RWPE1 (cell line): ENCODE results near the gene MYL12A.

Experiments used
- CTCF ChIA-PET: fragments of 350-600 bp; sonication (Branson Sonifier 250); formaldehyde crosslinking; extraction: SDS; loops from one replicate; lab custom pipeline; 2021; lab: Yijun Ruan, JAX
- POLR2A ChIA-PET: fragments of 400-600 bp; formaldehyde crosslinking; extraction: SDS; loops from one replicate; lab custom pipeline; 2020; ENCODE audit warnings: antibody characterized with exemption; ENCODE audit not compliant: low non-redundant PET; lab: Yijun Ruan, JAX
- DNase-seq: peaks from one replicate; pipeline ENCODE4 v3.0.0; 2012; ENCODE audit warnings: low spot score
- H3K27ac ChIP-seq: fragments of 450-650 bp; 2 replicates; pipeline ENCODE4 v1.5.1; 2017
- CTCF ChIP-seq: fragments of 450-650 bp; conservative IDR thresholded peaks from 2 replicates; pipeline ENCODE4 v1.5.1; 2017; ENCODE audit warnings: low read depth, mild to moderate bottlenecking

Gene MYL12A

DNA sequence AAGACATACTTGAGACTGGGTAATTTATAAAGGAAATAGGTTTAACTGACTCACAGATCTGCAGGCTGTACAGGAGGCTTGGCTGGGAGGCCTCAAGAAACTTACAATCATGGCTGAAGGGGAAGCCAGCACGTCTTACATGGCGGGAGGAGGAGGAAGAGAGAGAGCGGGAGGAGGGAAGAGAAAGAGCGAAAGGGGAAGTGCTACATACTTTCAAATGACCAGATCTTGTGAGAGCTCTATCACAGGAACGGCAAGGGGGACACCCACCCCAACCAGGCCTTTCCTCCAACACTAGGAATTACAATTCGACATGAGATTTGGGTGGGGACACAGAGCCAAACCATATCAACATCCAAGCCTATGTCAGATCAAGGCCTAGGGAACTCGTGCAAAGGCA is 38.6 kb downstream of the MYL12A start:
- POLR2A ChIA-PET: no interaction called here
- DNase-seq: no peak
- H3K27ac ChIP-seq: no peak overlapping the region
- CTCF ChIA-PET: interaction anchor here (0.6 kb wide), 1 partner anchor 162 kb away, joined by 3 read pairs; no protein-coding TSS in a partner anchor
- TF ChIP-seq CTCF: no peak

GRCh38 chr18:3293196-3293951 is 45.8 kb downstream of the MYL12A start:
- DNase-seq: no peak
- CTCF ChIA-PET: interaction anchor here (1.1 kb wide), 1 partner anchor 161 kb away, joined by 3 read pairs; no protein-coding TSS in a partner anchor
- TF ChIP-seq CTCF: no peak
- POLR2A ChIA-PET: no interaction called here
- H3K27ac ChIP-seq: no peak overlapping the region

DNA sequence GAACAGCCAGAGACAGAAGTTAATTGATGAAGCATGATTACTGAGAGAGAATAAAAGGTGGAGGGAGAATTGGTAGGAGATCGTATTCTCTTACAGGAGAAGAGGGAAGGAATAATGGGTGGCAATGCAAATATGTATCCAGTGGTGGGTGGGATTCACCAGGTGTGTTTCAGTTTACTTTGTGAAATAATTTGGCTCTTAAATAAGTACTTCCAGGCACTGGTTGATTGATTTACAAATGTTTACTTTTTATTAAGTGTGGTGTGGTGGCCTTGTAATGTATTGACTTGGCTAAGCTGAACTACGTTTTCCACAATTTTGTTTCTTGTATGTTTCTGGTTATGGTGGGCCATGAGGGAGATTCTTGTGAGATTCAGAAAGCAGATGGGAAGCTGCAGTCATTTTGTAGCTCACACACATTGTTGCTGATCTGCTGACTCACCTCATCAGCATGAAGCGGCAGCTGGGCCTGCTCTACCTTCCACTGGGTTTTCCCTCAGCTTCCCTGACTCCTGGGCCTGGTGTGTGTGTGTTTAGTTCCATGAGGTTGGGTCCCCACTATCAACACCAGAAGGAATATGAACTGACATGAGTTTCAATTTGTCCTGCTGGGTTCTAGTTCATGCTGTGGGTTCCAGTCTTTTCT is 47.0 kb downstream of the MYL12A start:
- TF ChIP-seq CTCF: no peak
- POLR2A ChIA-PET: no interaction called here
- no peak overlapping the region for H3K27ac ChIP-seq
- no peak for DNase-seq
- CTCF ChIA-PET: no interaction called here

DNA sequence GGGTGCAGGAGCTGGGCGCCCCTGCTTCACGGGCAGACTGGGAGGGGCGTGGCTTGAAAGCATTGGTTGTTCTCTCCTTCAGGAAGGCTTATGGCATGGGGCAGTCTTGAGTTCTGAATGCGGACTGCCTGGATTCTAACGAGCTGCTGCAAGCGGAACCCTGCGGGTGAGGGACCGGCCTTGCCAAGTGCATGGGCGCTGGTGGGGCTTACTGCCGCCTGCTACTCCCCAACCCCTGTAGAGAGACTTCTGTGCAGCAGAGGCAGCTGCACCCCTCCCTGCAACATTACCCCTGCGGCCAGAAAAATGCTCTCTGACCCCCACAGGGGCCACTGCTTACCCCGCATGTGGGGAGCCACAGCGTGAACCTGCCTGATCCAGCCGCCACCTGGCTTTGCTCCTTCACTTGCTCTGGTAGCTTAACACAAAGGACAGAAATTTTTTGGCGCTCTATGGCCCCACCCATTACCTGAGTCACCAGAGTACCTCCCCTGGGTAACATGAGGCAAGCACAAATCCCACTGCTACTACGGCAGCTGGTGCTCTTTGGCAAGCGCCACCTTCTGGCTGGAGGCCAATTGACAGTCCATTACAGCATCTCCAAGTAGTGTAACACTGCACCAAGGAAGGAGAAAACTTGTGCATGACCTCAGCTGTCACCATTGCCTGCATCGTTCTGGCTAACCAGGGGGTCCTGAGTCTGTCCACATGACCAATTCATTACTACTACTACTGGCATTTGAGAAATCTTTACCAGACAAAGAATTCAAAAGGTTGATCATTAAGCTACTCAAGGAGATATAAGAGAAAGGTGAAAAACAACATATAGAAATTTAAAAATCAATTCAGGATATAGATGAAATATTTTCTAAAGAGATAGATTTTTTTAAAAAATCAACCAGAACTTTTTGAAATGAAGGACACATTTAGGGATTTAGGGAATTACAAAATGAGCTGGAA is 49.7 kb downstream of the MYL12A start:
- ChIA-PET CTCF (interaction anchor here (0.6 to 1.7 kb wide), 14 partner anchors 8 to 368 kb away, joined by 3 to 6 read pairs (median 3); no protein-coding TSS in a partner anchor), POLR2A (interaction anchor here (0.8 kb wide), 2 partner anchors 22 to 34 kb away, joined by 3 read pairs; no protein-coding TSS in a partner anchor)
- H3K27ac ChIP-seq: peak overlapping the region; percentile 85
- peak; percentile 68 for TF ChIP-seq CTCF
- DNase-seq: peak; percentile 79

GRCh38 chr18:3304832-3305231 is 57.2 kb downstream of the MYL12A start:
- TF ChIP-seq CTCF: no peak
- ChIA-PET CTCF (no interaction called here), POLR2A (no interaction called here)
- H3K27ac ChIP-seq: peak overlapping the region; percentile 63
- DNase-seq: no peak
